Stimulated activated CD4-positive, alpha-beta T cell treated with anti-CD3 and anti-CD28 coated beads, Interleukin-15, amount 100 ng/mL, for 1 hour (primary cell): Measurements from ENCODE around the gene NEB.

ENCODE experiments used
- DNase-seq, 2 donors: peaks; one replicate each; pipeline ENCODE4 v3.0.0-alpha.2; 2020; ENCODE audit warnings: low read depth in 1 of 2, low spot score in 1 of 2

NEB gene

GRCh38 chr2:151733771-151734672 lies at the start of gene NEB:
TSS of gene NEB (minus strand) at chr2:151734476. CDS start at chr2:151733156, 1,320 bp downstream.
- DNase-seq, result no peak

GRCh38 chr2:151783133-151783520 lies 48.9 kb upstream of the NEB start:
- no peak for DNase-seq

- no peak for DNase-seq
Observed at GRCh38 chr2:151782378-151783132, 48.3 kb upstream of the NEB start.

- no peak for DNase-seq
Observed at GRCh38 chr2:151781642-151782041, 47.4 kb upstream of the NEB start.

GRCh38 chr2:151780938-151781337 lies 46.7 kb upstream of the NEB start:
- DNase-seq, result no peak

- no peak for DNase-seq
Observed at GRCh38 chr2:151777935-151778334, 43.7 kb upstream of the NEB start.

GRCh38 chr2:151777487-151777886 lies 43.2 kb upstream of the NEB start:
- DNase-seq, result no peak

GRCh38 chr2:151776367-151776766 lies 42.1 kb upstream of the NEB start:
- no peak for DNase-seq

GRCh38 chr2:151775057-151775740 lies 40.9 kb upstream of the NEB start:
- no peak for DNase-seq

GRCh38 chr2:151774506-151774905 lies 40.2 kb upstream of the NEB start:
- DNase-seq, result no peak

GRCh38 chr2:151771599-151772358 lies 37.5 kb upstream of the NEB start:
- no peak for DNase-seq

GRCh38 chr2:151770995-151771394 lies 36.7 kb upstream of the NEB start:
- no peak for DNase-seq

GRCh38 chr2:151769606-151770005 lies 35.3 kb upstream of the NEB start:
- DNase-seq, result no peak

- DNase-seq, result no peak
Observed at GRCh38 chr2:151767536-151767935, 33.3 kb upstream of the NEB start.

GRCh38 chr2:151766437-151767153 lies 32.3 kb upstream of the NEB start:
- no peak for DNase-seq

- no peak for DNase-seq
Observed at GRCh38 chr2:151765760-151766410, 31.6 kb upstream of the NEB start.

- no peak for DNase-seq
Observed at GRCh38 chr2:151762694-151763093, 28.4 kb upstream of the NEB start.

GRCh38 chr2:151761687-151762086 lies 27.4 kb upstream of the NEB start:
- DNase-seq, result no peak

- no peak for DNase-seq
Observed at GRCh38 chr2:151761193-151761592, 26.9 kb upstream of the NEB start.

- DNase-seq, result no peak
Observed at GRCh38 chr2:151760139-151760650, 25.9 kb upstream of the NEB start.
